H9 (cell line): Measurements from ENCODE around the gene VEZF1. TPM values are rescaled to one million over a fixed set of nuclear protein-coding genes. Genes with fewer than 3 reads are reported as not detected.

ENCODE experiments used
- DNase-seq: peaks from one replicate; pipeline ENCODE4 v3.0.0-alpha.2; 2017
- H2AFZ ChIP-seq: one replicate; pipeline ENCODE4 v1.6.1; 2013; ENCODE audit warnings: mild to moderate bottlenecking, low read length, control low read depth, moderate library complexity
- H2AK5ac ChIP-seq: 2 replicates; pipeline ENCODE4 v1.6.1; 2013; ENCODE audit warnings: low read length, control low read depth, mixed read lengths; ENCODE audit not compliant: insufficient read length
- H2BK120ac ChIP-seq: one replicate; pipeline ENCODE4 v1.6.1; 2013; ENCODE audit warnings: low read depth, mild to moderate bottlenecking, low read length, control low read depth, inconsistent platforms; ENCODE audit not compliant: poor library complexity, severe bottlenecking
- H2BK12ac ChIP-seq: 2 replicates; pipeline ENCODE4 v1.6.1; 2013; ENCODE audit warnings: low read length, control low read depth, mixed read lengths, low read depth; ENCODE audit not compliant: insufficient read length
- H2BK15ac ChIP-seq: 2 replicates; pipeline ENCODE4 v1.6.1; 2013; ENCODE audit warnings: low read depth, low read length, control low read depth
- H2BK20ac ChIP-seq: one replicate; pipeline ENCODE4 v1.6.1; 2013; ENCODE audit warnings: low read depth, mild to moderate bottlenecking, low read length, control low read depth, inconsistent platforms; ENCODE audit not compliant: poor library complexity, severe bottlenecking
- H2BK5ac ChIP-seq: 2 replicates; pipeline ENCODE4 v1.6.1; 2013; ENCODE audit warnings: low read length, control low read depth, mixed read lengths; ENCODE audit not compliant: insufficient read length
- H3K14ac ChIP-seq: 2 replicates; pipeline ENCODE4 v1.6.1; 2013; ENCODE audit warnings: low read length, control low read depth; ENCODE audit not compliant: insufficient read depth
- H3K18ac ChIP-seq: 2 replicates; pipeline ENCODE4 v1.6.1; 2013; ENCODE audit warnings: low read depth, mild to moderate bottlenecking, mixed read lengths, low read length, control low read depth; ENCODE audit not compliant: insufficient read length
- H3K23ac ChIP-seq: 2 replicates; pipeline ENCODE4 v1.6.1; 2013; ENCODE audit warnings: low read length, control low read depth, mixed read lengths, low read depth; ENCODE audit not compliant: insufficient read length
- H3K23me2 ChIP-seq: 2 replicates; pipeline ENCODE4 v1.6.1; 2013; ENCODE audit warnings: low read depth, mild to moderate bottlenecking, mixed read lengths, low read length, control low read depth; ENCODE audit not compliant: insufficient read length, poor library complexity, severe bottlenecking
- H3K27ac ChIP-seq: 2 replicates; pipeline ENCODE4 v1.5.1; 2013; ENCODE audit warnings: low read length, control low read depth, mixed read lengths, low read depth; ENCODE audit not compliant: insufficient read length
- H3K27me3 ChIP-seq: 2 replicates; pipeline ENCODE4 v1.6.1; 2013; ENCODE audit warnings: low read length, control low read depth, inconsistent platforms; ENCODE audit not compliant: insufficient read depth
- H3K4ac ChIP-seq: 2 replicates; pipeline ENCODE4 v1.6.1; 2013; ENCODE audit warnings: low read depth, mild to moderate bottlenecking, control low read depth, inconsistent platforms, low read length, moderate library complexity
- H3K4me1 ChIP-seq: 2 replicates; pipeline ENCODE4 v1.6.1; 2013; ENCODE audit warnings: low read length, control low read depth, inconsistent platforms; ENCODE audit not compliant: insufficient read depth
- H3K4me2 ChIP-seq: 2 replicates; pipeline ENCODE4 v1.6.1; 2013; ENCODE audit warnings: low read length, control low read depth, mixed read lengths; ENCODE audit not compliant: insufficient read length, insufficient read depth
- H3K56ac ChIP-seq: 2 replicates; pipeline ENCODE4 v1.6.1; 2013; ENCODE audit warnings: low read depth, mild to moderate bottlenecking, mixed read lengths, low read length, control low read depth; ENCODE audit not compliant: insufficient read length
- H3K79me1 ChIP-seq: 2 replicates; pipeline ENCODE4 v1.6.1; 2013; ENCODE audit warnings: low read depth, mild to moderate bottlenecking, moderate library complexity, low read length, control low read depth, inconsistent platforms; ENCODE audit not compliant: insufficient read depth, poor library complexity, severe bottlenecking
- H3K79me2 ChIP-seq: 2 replicates; pipeline ENCODE4 v1.6.1; 2013; ENCODE audit warnings: low read length, control low read depth, inconsistent platforms; ENCODE audit not compliant: insufficient read depth
- H3K9ac ChIP-seq: 2 replicates; pipeline ENCODE4 v1.6.1; 2013; ENCODE audit warnings: low read length, control low read depth, mixed read lengths; ENCODE audit not compliant: insufficient read length; ENCODE audit errors: extremely low read depth
- H3K9me3 ChIP-seq: one replicate; pipeline ENCODE4 v1.6.1; 2013; ENCODE audit warnings: low read depth, low read length, inconsistent platforms; ENCODE audit not compliant: control insufficient read depth
- H3T11ph ChIP-seq: one replicate; pipeline ENCODE4 v1.6.1; 2013; ENCODE audit warnings: mild to moderate bottlenecking, low read length, control low read depth, inconsistent platforms
- H4K20me1 ChIP-seq: one replicate; pipeline ENCODE4 v1.6.1; 2013; ENCODE audit not compliant: control insufficient read depth, insufficient read length, insufficient read depth
- H4K5ac ChIP-seq: 2 replicates; pipeline ENCODE4 v1.6.1; 2013; ENCODE audit warnings: low read depth, mild to moderate bottlenecking, mixed read lengths, low read length, control low read depth; ENCODE audit not compliant: insufficient read length
- H4K8ac ChIP-seq: replicated peaks from 2 replicates; pipeline ENCODE4 v1.6.1; 2013; ENCODE audit warnings: low read length, control low read depth, mixed read lengths, low read depth; ENCODE audit not compliant: insufficient read length
- H4K91ac ChIP-seq: 2 replicates; pipeline ENCODE4 v1.6.1; 2013; ENCODE audit warnings: low read depth, mild to moderate bottlenecking, moderate library complexity, mixed read lengths, low read length, control low read depth; ENCODE audit not compliant: insufficient read length
- H3K27ac Mint-ChIP-seq, 3 experiments: 2 replicates in 2 of 3; 3 replicates in 1 of 3; pipeline ENCODE4 v1.8.0; 2020 to 2021; ENCODE audit warnings: mixed read lengths in 3 of 3, mild to moderate bottlenecking in 1 of 3, moderate library complexity in 1 of 3
- H3K27me3 Mint-ChIP-seq: 2 replicates; pipeline ENCODE4 v1.8.0; 2021; ENCODE audit warnings: low read depth, mild to moderate bottlenecking, moderate library complexity, mixed read lengths
- H3K36me3 Mint-ChIP-seq, 3 experiments: 2 replicates in 2 of 3; 3 replicates in 1 of 3; pipeline ENCODE4 v1.8.0; 2020 to 2021; ENCODE audit warnings: low read depth in 3 of 3, mixed read lengths in 3 of 3; ENCODE audit not compliant: insufficient read depth in 1 of 3
- H3K4me1 Mint-ChIP-seq, 2 experiments: 2 replicates each; pipeline ENCODE4 v1.8.0; 2020; ENCODE audit warnings: mixed read lengths in 2 of 2
- H3K4me3 Mint-ChIP-seq, 2 experiments: 2 replicates in 1 of 2; 3 replicates in 1 of 2; pipeline ENCODE4 v1.8.0; 2020 to 2021; ENCODE audit warnings: mild to moderate bottlenecking in 2 of 2, mixed read lengths in 2 of 2, moderate library complexity in 1 of 2
- H3K9me3 Mint-ChIP-seq, 2 experiments: 2 replicates in 1 of 2; 3 replicates in 1 of 2; pipeline ENCODE4 v1.8.0; 2020; ENCODE audit warnings: mild to moderate bottlenecking in 2 of 2, mixed read lengths in 2 of 2, moderate library complexity in 1 of 2
- CTCF ChIP-seq: fragments of 200-600 bp; sonication (generic); conservative IDR thresholded peaks from 3 replicates; pipeline ENCODE4 v1.8.0; 2021; ENCODE audit warnings: antibody characterized with exemption, mild to moderate bottlenecking
- WGBS: extraction: QIAGEN DNeasy Blood & Tissue Kit; methylation state at CpG from one replicate; pipeline ENCODE4 v1.1.7; 2013; ENCODE audit warnings: missing lambda C conversion rate, low lambda C conversion rate, mixed read lengths; ENCODE audit not compliant: insufficient read length; ENCODE audit errors: extremely low coverage; 5-methylcytosine and 5-hydroxymethylcytosine counted together
- total RNA-seq: library from RNA; stranded (reverse); gene quantifications from 2 replicates; pipeline ENCODE4 v1.2.1, GENCODE V29; 2021

The VEZF1 gene
- total RNA-seq, 1 experiment from 2014 or later: 58.1 TPM

- DNase-seq: no peak
- no peaks in the 10 kb centered on the region for H4K20me1 ChIP-seq
- peak overlapping the region in 1 of 3 experiments; percentile 61; a peak in 2 of 7 replicates for H3K27ac Mint-ChIP-seq
- 0 out of 7 replicates have a peak, but pooled peaks cover 0 to 3% (median 0%) of the 10 kb centered on the region in 3 experiments for H3K36me3 Mint-ChIP-seq
- H3K4ac ChIP-seq: no peak overlapping the region
- H4K91ac ChIP-seq: no peak overlapping the region
- H3K9me3 Mint-ChIP-seq: peaks cover 0 to 2% of the 10 kb centered on the region in 2 experiments; a peak in 1 of 5 replicates
- H2BK5ac ChIP-seq: no peak overlapping the region
- H3K23me2 ChIP-seq: peaks cover 22% of the 10 kb centered on the region
- H3K4me1 Mint-ChIP-seq: peaks cover 31 to 33% of the 10 kb centered on the region in 2 experiments
- H2BK120ac ChIP-seq: no peak overlapping the region
- no peak overlapping the region for H2AK5ac ChIP-seq
- no peak overlapping the region for H3K14ac ChIP-seq
- no peak overlapping the region for H3K9ac ChIP-seq
- H3K56ac ChIP-seq: no peak overlapping the region
- no peaks in the 10 kb centered on the region for H3K79me1 ChIP-seq
- no peaks in the 10 kb centered on the region for H3K79me2 ChIP-seq
- peaks cover 6% of the 10 kb centered on the region for H3K27me3 ChIP-seq
- H2BK20ac ChIP-seq: no peak overlapping the region
- H4K5ac ChIP-seq: no peak overlapping the region
- no peaks in the 10 kb centered on the region; the same call in 1 of the 2 replicates for H3K4me1 ChIP-seq
- H3K23ac ChIP-seq: no peak overlapping the region
- no peak overlapping the region for H3K4me3 Mint-ChIP-seq
- no peak overlapping the region for H3K4me2 ChIP-seq
- H2BK15ac ChIP-seq: no peak overlapping the region
- H3K9me3 ChIP-seq: no peaks in the 10 kb centered on the region
- no peak overlapping the region for H4K8ac ChIP-seq
- no peak overlapping the region for H3T11ph ChIP-seq
- no peak overlapping the region for H3K27ac ChIP-seq
- peaks cover 62% of the 10 kb centered on the region for H3K27me3 Mint-ChIP-seq
- TF ChIP-seq CTCF: no peak
- no CpG with 5 or more reads among the region's 3 CpGs for WGBS
- H2AFZ ChIP-seq: no peak overlapping the region
- no peak overlapping the region for H2BK12ac ChIP-seq
- no peak overlapping the region for H3K18ac ChIP-seq
These were observed 30.2 kb downstream of the VEZF1 start for GRCh38 chr17:57957886-57958285.
